ENCODE measurements around the gene FAM83D.
A peak's percentile ranks its signal among the peaks of the same experiment; 100 is the strongest.

Gene FAM83D

GRCh38 chr20:38926142-38926933 is at the start of gene FAM83D:
FAM83D (plus strand) TSS chr20:38926417; CDS start chr20:38926443, 26 bp downstream.
- peak; percentile 99 for DNase-seq (ENCODE audit: low spot score)

- DNase-seq (ENCODE audit: low spot score): no peak
Measured at GRCh38 chr20:38877483-38877882, 48.7 kb upstream of the FAM83D start.

GRCh38 chr20:38878866-38879265 is 47.4 kb upstream of the FAM83D start:
- DNase-seq (ENCODE audit: low spot score): peak; percentile 45

- DNase-seq (ENCODE audit: low spot score): no peak
Measured at GRCh38 chr20:38880952-38881735, 45.1 kb upstream of the FAM83D start.

GRCh38 chr20:38881806-38882440 is 44.3 kb upstream of the FAM83D start:
- DNase-seq (ENCODE audit: low spot score): no peak

GRCh38 chr20:38882600-38882999 is 43.6 kb upstream of the FAM83D start:
- no peak for DNase-seq (ENCODE audit: low spot score)

- DNase-seq (ENCODE audit: low spot score): no peak
Measured at GRCh38 chr20:38883081-38883980, 42.9 kb upstream of the FAM83D start.

GRCh38 chr20:38883981-38884733 is 42.1 kb upstream of the FAM83D start:
- no peak for DNase-seq (ENCODE audit: low spot score)

- DNase-seq (ENCODE audit: low spot score): no peak
Measured at GRCh38 chr20:38885357-38885756, 40.9 kb upstream of the FAM83D start.

GRCh38 chr20:38888059-38888831 is 38.0 kb upstream of the FAM83D start:
- no peak for DNase-seq (ENCODE audit: low spot score)

GRCh38 chr20:38889050-38889449 is 37.2 kb upstream of the FAM83D start:
- DNase-seq (ENCODE audit: low spot score): no peak

GRCh38 chr20:38889792-38890496 is 36.3 kb upstream of the FAM83D start:
- no peak for DNase-seq (ENCODE audit: low spot score)

GRCh38 chr20:38890497-38890818 is 35.8 kb upstream of the FAM83D start:
- DNase-seq (ENCODE audit: low spot score): no peak

- no peak for DNase-seq (ENCODE audit: low spot score)
Measured at GRCh38 chr20:38892091-38892981, 33.9 kb upstream of the FAM83D start.

GRCh38 chr20:38893056-38893564 is 33.1 kb upstream of the FAM83D start:
- no peak for DNase-seq (ENCODE audit: low spot score)

GRCh38 chr20:38893565-38894090 is 32.6 kb upstream of the FAM83D start:
- DNase-seq (ENCODE audit: low spot score): peak; percentile 81

GRCh38 chr20:38894091-38894847 is 31.9 kb upstream of the FAM83D start:
- peak; percentile 67 for DNase-seq (ENCODE audit: low spot score)
